Small intestine (tissue), 16 donors: ENCODE measurements around the gene DPY19L2. TPM values are rescaled to one million over a fixed set of nuclear protein-coding genes. Genes with fewer than 3 reads are reported as not detected.
"Not testable (repeated sequence)": the region's sequence is repeated elsewhere in the genome, so short reads cannot be mapped to it uniquely, and the experiment has no call there.

Experiments
- DNase-seq, 2 donors: peaks; one replicate each; pipeline versions ENCODE4 v3.0.0 to v3.0.0-alpha.2; 2013
- FAIRE-seq: peaks from 2 replicates; lab custom pipeline; 2012; peaks lifted over from hg19 to GRCh38; lab: Jason Lieb, UNC
- H3K27ac ChIP-seq, 3 donors: one replicate each; pipeline ENCODE4 v1.5.1; 2013; ENCODE audit warnings: low read length in 2 of 3, mild to moderate bottlenecking in 2 of 3, control low read depth in 1 of 3, inconsistent platforms in 1 of 3, low read depth in 1 of 3, moderate library complexity in 1 of 3
- H3K27me3 ChIP-seq, 3 donors: one replicate each; pipeline ENCODE4 v1.6.1; 2013; ENCODE audit warnings: low read length in 3 of 3, inconsistent platforms in 1 of 3; ENCODE audit not compliant: control insufficient read depth in 3 of 3, insufficient read depth in 3 of 3
- H3K36me3 ChIP-seq, 3 donors: one replicate each; pipeline ENCODE4 v1.6.1; 2013; ENCODE audit warnings: low read length in 3 of 3, inconsistent platforms in 1 of 3, low read depth in 1 of 3, mild to moderate bottlenecking in 1 of 3, moderate library complexity in 1 of 3; ENCODE audit not compliant: control insufficient read depth in 3 of 3, insufficient read depth in 2 of 3
- H3K4me1 ChIP-seq, 3 donors: one replicate each; pipeline ENCODE4 v1.6.1; 2013; ENCODE audit warnings: low read length in 2 of 3, inconsistent platforms in 1 of 3, low read depth in 1 of 3, mild to moderate bottlenecking in 1 of 3, moderate library complexity in 1 of 3; ENCODE audit not compliant: control insufficient read depth in 3 of 3, insufficient read depth in 2 of 3
- H3K4me3 ChIP-seq, 3 donors: one replicate each; pipeline ENCODE4 v1.5.1; 2013; ENCODE audit warnings: low read length in 3 of 3, control low read depth in 1 of 3, inconsistent platforms in 1 of 3, low read depth in 1 of 3, mild to moderate bottlenecking in 1 of 3, moderate library complexity in 1 of 3
- H3K9me3 ChIP-seq, 2 donors: one replicate each; pipeline ENCODE4 v1.6.1; 2013; ENCODE audit warnings: low read depth in 1 of 2, low read length in 1 of 2; ENCODE audit not compliant: control insufficient read depth in 2 of 2, insufficient read depth in 1 of 2
- WGBS, 3 donors: extraction: QIAGEN DNeasy Blood & Tissue Kit; methylation state at CpG; one replicate each; pipeline ENCODE4 v1.1.7; 2013; 5-methylcytosine and 5-hydroxymethylcytosine counted together
- long read RNA-seq, 10 donors: transcript quantifications; one replicate each; lab custom pipeline, GENCODE V29; 2026
- polyA plus RNA-seq, 4 donors: library from polyadenylated mRNA; stranded (reverse) in 3 of 4; unstranded in 1 of 4; fragments of 200-250 nt in 3 of 4; fragments of 120-200 nt in 1 of 4; gene quantifications; one replicate each; pipeline versions ENCODE4 v1.2.1 to v1.2.3, GENCODE V29; 2013
- donor health status: healthy with polysubstance abuse.
- donor health status: control.
- donor health status: control.
- donor health status: Bipolar disorder and iron deficiency.
- donor health status: healthy.

Gene DPY19L2
- 1 to 10 TPM in 2 of 4 donors, not detected in 2; 1.1 to 8.0 TPM for polyA plus RNA-seq
- long read RNA-seq, donor 1, partial matches to known transcripts: 0 of 2 reads
- long read RNA-seq, donor 1, other reads (novel, unspliced or antisense): 0 of 2 reads
- long read RNA-seq, donor 2: 0 reads
- long read RNA-seq, donor 3: 0 reads
- long read RNA-seq, donor 4: 0 reads
- long read RNA-seq, donor 5, partial matches to known transcripts: 0 of 1 reads
- long read RNA-seq, donor 5, other reads (novel, unspliced or antisense): 0 of 1 reads
- long read RNA-seq, donor 6: 0 reads
- long read RNA-seq, donor 7: 0 reads
- long read RNA-seq, donor 8: 0 reads
- long read RNA-seq, donor 9: 0 reads
- long read RNA-seq, donor 10, transcript DPY19L2-203 (6 exons, 1,339 nt): major isoform, 5 of 5 reads
- long read RNA-seq, donor 10, partial matches to known transcripts: 0 of 5 reads
- long read RNA-seq, donor 10, other reads (novel, unspliced or antisense): 0 of 5 reads

GRCh38 chr12:63668028-63668799 is at the start of gene DPY19L2:
DPY19L2 (minus strand) TSS chr12:63668493; CDS start chr12:63668393, 100 bp downstream.
- Histone ChIP-seq H3K27me3 (peaks cover 0 to 2% (median 0%) of the 10 kb centered on the region in 3 donors), H3K4me3 (peak within 1 kb of the TSS; percentile 35 to 58 (median 51)), H3K4me1 (no peaks in the 10 kb centered on the region), H3K9me3 (no peaks in the 10 kb centered on the region), H3K27ac (peak within 1 kb of the TSS in 2 of 3 donors; percentile 16 to 78), H3K36me3 (no peaks in the 10 kb centered on the region)
- peak; percentile 15 to 81 for DNase-seq
- no peak for FAIRE-seq
- WGBS, 3 donors: 1 to 4% (median 2%) methylated on average over 56 of the region's 56 CpGs

GRCh38 chr12:63716891-63717290 is 48.6 kb upstream of the DPY19L2 start:
- H3K36me3 ChIP-seq, H3K4me3 ChIP-seq, FAIRE-seq, H3K27ac ChIP-seq, H3K27me3 ChIP-seq, DNase-seq, H3K4me1 ChIP-seq, H3K9me3 ChIP-seq: not testable (repeated sequence)
- whole genome bisulfite sequencing, 3 donors: 76 to 88% (median 76%) methylated on average over 4 of the region's 4 CpGs

GRCh38 chr12:63715107-63715625 is 46.9 kb upstream of the DPY19L2 start:
- not testable (repeated sequence) for FAIRE-seq
- DNase-seq: peak in 1 of 2 donors; percentile 2
- 12 to 41% (median 34%) methylated on average over 3 of the region's 3 CpGs for WGBS, 3 donors

GRCh38 chr12:63714409-63714808 is 46.1 kb upstream of the DPY19L2 start:
- H3K9me3 ChIP-seq, H3K27ac ChIP-seq, DNase-seq, H3K4me3 ChIP-seq, H3K4me1 ChIP-seq, H3K27me3 ChIP-seq, H3K36me3 ChIP-seq, FAIRE-seq: not testable (repeated sequence)
- 81 to 97% (median 90%) methylated on average over 1 of the region's 1 CpG for WGBS, 3 donors

More at GRCh38 chr12:63715107-63715625, 46.9 kb upstream of the DPY19L2 start:
- not testable (repeated sequence) for H3K27me3 ChIP-seq, H3K4me1 ChIP-seq, H3K36me3 ChIP-seq, H3K9me3 ChIP-seq, H3K27ac ChIP-seq, H3K4me3 ChIP-seq

GRCh38 chr12:63713681-63714075 is 45.4 kb upstream of the DPY19L2 start:
- H3K36me3 ChIP-seq, H3K27me3 ChIP-seq, H3K27ac ChIP-seq, H3K4me1 ChIP-seq, H3K9me3 ChIP-seq, FAIRE-seq, DNase-seq, H3K4me3 ChIP-seq: not testable (repeated sequence)
- WGBS, 3 donors: 51 to 76% (median 57%) methylated on average over 2 of the region's 2 CpGs

- not testable (repeated sequence) for FAIRE-seq, DNase-seq, H3K4me1 ChIP-seq, H3K9me3 ChIP-seq, H3K4me3 ChIP-seq, H3K36me3 ChIP-seq, H3K27me3 ChIP-seq, H3K27ac ChIP-seq
- WGBS, 3 donors: 92 to 93% methylated on average over 1 of the region's 1 CpG; no CpG with 5 or more reads in 1 of the 3 donors
Observed at GRCh38 chr12:63712979-63713680, 44.8 kb upstream of the DPY19L2 start.

- DNase-seq: not testable (repeated sequence)
Observed at GRCh38 chr12:63712376-63712974, 44.2 kb upstream of the DPY19L2 start.

More at GRCh38 chr12:63712376-63712974, 44.2 kb upstream of the DPY19L2 start:
- not testable (repeated sequence) for FAIRE-seq, H3K27me3 ChIP-seq, H3K9me3 ChIP-seq, H3K4me1 ChIP-seq, H3K4me3 ChIP-seq, H3K36me3 ChIP-seq, H3K27ac ChIP-seq
- whole genome bisulfite sequencing, 3 donors: 75 to 91% (median 83%) methylated on average over 2 of the region's 2 CpGs
